C4-2B (cell line): ENCODE results near the gene DGKE.

Source experiments
- H3K27ac ChIP-seq: fragments of 450-650 bp; 2 replicates; pipeline ENCODE4 v1.5.1; 2017
- CTCF ChIP-seq: fragments of 450-650 bp; conservative IDR thresholded peaks from 2 replicates; pipeline ENCODE4 v1.5.1; 2017; ENCODE audit warnings: mild to moderate bottlenecking
- ZFX ChIP-seq: fragments of 450-650 bp; IDR thresholded peaks from 2 replicates; pipeline ENCODE4 v1.6.1; 2017

The DGKE gene

DNA sequence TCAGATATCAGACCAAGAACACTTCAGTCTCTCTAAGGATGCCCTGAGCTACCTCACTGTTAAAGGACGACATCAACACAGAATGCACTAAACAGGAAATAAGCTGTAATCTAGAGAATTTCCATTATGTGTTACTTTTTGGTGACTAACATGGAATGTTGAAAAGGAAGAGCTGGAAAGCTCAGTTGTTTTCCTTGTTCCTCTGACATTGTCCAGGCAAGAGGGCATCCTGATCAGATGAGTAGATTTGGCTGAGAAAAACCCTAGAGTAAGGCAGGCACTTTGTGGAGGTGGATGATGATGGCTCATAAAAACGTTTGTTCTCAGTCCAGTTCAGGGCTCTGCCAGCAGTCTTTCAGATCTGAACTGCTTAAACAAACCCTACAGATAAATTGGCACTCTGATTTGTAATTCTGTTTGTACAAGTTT lies 34.0 kb downstream of the DGKE start:
- H3K27ac ChIP-seq: peak overlapping the region; percentile 7
- TF ChIP-seq CTCF (no peak), ZFX (no peak)

DNA sequence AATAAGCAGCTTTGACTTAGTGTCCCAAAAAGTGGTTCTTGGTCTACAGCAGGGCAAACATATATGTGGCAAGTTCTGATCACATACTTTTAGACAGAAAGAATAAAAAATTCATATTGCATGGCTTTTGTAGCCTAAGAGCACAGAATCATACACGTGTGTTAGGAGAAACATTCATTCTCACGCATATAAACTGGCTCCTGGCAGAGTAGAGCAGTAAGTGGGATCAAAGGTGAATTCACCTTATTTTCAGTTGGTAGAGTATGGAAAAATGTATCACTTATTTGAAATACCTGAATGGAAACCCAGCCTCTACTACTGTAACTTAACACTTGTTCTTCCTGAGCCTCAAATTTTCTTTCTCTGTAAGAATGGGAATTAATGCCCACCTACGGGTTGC lies 34.8 kb downstream of the DGKE start:
- TF ChIP-seq ZFX (no peak), CTCF (no peak)

GRCh38 chr17:56870081-56870651 lies 36.2 kb downstream of the DGKE start:
- H3K27ac ChIP-seq: no peak overlapping the region
- TF ChIP-seq CTCF: no peak
- TF ChIP-seq ZFX: no peak

More for the DNA sequence above, 34.8 kb downstream of the DGKE start:
- H3K27ac ChIP-seq: no peak overlapping the region

GRCh38 chr17:56876766-56877179 lies 42.8 kb downstream of the DGKE start:
- TF ChIP-seq ZFX: no peak
- no peak for TF ChIP-seq CTCF
- H3K27ac ChIP-seq: no peak overlapping the region

- H3K27ac ChIP-seq: no peak overlapping the region
- no peak for TF ChIP-seq ZFX
- no peak for TF ChIP-seq CTCF
These were observed 45.3 kb downstream of the DGKE start for GRCh38 chr17:56879280-56879679.

- H3K27ac ChIP-seq: no peak overlapping the region
- TF ChIP-seq ZFX: no peak
- no peak for TF ChIP-seq CTCF
These were observed 46.2 kb downstream of the DGKE start for GRCh38 chr17:56880133-56880532.

- TF ChIP-seq ZFX: no peak
- TF ChIP-seq CTCF: no peak
- no peak overlapping the region for H3K27ac ChIP-seq
These were observed 46.6 kb downstream of the DGKE start for GRCh38 chr17:56880571-56880970.
